H1 (cell line): ENCODE results near the gene KCNH4. TPM values are rescaled to one million over a fixed set of nuclear protein-coding genes. Genes with fewer than 3 reads are reported as not detected.

Source experiments
- POU5F1 ChIP-seq: IDR thresholded peaks from 2 replicates; pipeline ENCODE4 v1.6.1; 2011; ENCODE audit warnings: low read depth, mild to moderate bottlenecking, low read length, moderate library complexity
- SRF ChIP-seq: IDR thresholded peaks from 2 replicates; pipeline ENCODE4 v1.6.1; 2011; ENCODE audit warnings: mild to moderate bottlenecking, low read depth, low read length, moderate library complexity
- polyA plus RNA-seq, 7 experiments: library from polyadenylated mRNA; depleted of rRNA in 3 of 7; stranded (reverse) in 5 of 7; unstranded in 2 of 7; fragments of >200 nt in 5 of 7; fragments of 200-250 nt in 2 of 7; gene quantifications; 1 replicate in 5 of 7; 2 replicates in 1 of 7; 4 replicates in 1 of 7; pipeline versions ENCODE4 v1.2.1 to v1.2.3, GENCODE V29; 2011 to 2013; ENCODE audit warnings: missing spikeins in 2 of 7, mixed read lengths in 2 of 7
- total RNA-seq: library from RNA; stranded (reverse); fragmentation: NEBNext Ultra II Directional; extraction: Animal tissue kit (Norgen Biotek cat#: 25700); gene quantifications from 2 replicates; pipeline ENCODE4 v1.2.1, GENCODE V29; 2021
- TF ChIP-seq, protein P1 (sequence below): fragments of 300-600 bp; sonication (generic); IDR thresholded peaks from 2 replicates; pipeline ENCODE4 v1.7.1; 2012; ENCODE audit warnings: low read length, moderate library complexity, mild to moderate bottlenecking, inconsistent platforms; ENCODE audit not compliant: insufficient replicate concordance

KCNH4 gene
- total and polyA plus RNA-seq, 2 of the 8 experiments (the other 6 are each of a cell fraction or from before 2014, with no cell fraction given) = 0.44 to 0.47 TPM

- no peak for TF ChIP-seq SRF
- TF ChIP-seq, protein P1, sequence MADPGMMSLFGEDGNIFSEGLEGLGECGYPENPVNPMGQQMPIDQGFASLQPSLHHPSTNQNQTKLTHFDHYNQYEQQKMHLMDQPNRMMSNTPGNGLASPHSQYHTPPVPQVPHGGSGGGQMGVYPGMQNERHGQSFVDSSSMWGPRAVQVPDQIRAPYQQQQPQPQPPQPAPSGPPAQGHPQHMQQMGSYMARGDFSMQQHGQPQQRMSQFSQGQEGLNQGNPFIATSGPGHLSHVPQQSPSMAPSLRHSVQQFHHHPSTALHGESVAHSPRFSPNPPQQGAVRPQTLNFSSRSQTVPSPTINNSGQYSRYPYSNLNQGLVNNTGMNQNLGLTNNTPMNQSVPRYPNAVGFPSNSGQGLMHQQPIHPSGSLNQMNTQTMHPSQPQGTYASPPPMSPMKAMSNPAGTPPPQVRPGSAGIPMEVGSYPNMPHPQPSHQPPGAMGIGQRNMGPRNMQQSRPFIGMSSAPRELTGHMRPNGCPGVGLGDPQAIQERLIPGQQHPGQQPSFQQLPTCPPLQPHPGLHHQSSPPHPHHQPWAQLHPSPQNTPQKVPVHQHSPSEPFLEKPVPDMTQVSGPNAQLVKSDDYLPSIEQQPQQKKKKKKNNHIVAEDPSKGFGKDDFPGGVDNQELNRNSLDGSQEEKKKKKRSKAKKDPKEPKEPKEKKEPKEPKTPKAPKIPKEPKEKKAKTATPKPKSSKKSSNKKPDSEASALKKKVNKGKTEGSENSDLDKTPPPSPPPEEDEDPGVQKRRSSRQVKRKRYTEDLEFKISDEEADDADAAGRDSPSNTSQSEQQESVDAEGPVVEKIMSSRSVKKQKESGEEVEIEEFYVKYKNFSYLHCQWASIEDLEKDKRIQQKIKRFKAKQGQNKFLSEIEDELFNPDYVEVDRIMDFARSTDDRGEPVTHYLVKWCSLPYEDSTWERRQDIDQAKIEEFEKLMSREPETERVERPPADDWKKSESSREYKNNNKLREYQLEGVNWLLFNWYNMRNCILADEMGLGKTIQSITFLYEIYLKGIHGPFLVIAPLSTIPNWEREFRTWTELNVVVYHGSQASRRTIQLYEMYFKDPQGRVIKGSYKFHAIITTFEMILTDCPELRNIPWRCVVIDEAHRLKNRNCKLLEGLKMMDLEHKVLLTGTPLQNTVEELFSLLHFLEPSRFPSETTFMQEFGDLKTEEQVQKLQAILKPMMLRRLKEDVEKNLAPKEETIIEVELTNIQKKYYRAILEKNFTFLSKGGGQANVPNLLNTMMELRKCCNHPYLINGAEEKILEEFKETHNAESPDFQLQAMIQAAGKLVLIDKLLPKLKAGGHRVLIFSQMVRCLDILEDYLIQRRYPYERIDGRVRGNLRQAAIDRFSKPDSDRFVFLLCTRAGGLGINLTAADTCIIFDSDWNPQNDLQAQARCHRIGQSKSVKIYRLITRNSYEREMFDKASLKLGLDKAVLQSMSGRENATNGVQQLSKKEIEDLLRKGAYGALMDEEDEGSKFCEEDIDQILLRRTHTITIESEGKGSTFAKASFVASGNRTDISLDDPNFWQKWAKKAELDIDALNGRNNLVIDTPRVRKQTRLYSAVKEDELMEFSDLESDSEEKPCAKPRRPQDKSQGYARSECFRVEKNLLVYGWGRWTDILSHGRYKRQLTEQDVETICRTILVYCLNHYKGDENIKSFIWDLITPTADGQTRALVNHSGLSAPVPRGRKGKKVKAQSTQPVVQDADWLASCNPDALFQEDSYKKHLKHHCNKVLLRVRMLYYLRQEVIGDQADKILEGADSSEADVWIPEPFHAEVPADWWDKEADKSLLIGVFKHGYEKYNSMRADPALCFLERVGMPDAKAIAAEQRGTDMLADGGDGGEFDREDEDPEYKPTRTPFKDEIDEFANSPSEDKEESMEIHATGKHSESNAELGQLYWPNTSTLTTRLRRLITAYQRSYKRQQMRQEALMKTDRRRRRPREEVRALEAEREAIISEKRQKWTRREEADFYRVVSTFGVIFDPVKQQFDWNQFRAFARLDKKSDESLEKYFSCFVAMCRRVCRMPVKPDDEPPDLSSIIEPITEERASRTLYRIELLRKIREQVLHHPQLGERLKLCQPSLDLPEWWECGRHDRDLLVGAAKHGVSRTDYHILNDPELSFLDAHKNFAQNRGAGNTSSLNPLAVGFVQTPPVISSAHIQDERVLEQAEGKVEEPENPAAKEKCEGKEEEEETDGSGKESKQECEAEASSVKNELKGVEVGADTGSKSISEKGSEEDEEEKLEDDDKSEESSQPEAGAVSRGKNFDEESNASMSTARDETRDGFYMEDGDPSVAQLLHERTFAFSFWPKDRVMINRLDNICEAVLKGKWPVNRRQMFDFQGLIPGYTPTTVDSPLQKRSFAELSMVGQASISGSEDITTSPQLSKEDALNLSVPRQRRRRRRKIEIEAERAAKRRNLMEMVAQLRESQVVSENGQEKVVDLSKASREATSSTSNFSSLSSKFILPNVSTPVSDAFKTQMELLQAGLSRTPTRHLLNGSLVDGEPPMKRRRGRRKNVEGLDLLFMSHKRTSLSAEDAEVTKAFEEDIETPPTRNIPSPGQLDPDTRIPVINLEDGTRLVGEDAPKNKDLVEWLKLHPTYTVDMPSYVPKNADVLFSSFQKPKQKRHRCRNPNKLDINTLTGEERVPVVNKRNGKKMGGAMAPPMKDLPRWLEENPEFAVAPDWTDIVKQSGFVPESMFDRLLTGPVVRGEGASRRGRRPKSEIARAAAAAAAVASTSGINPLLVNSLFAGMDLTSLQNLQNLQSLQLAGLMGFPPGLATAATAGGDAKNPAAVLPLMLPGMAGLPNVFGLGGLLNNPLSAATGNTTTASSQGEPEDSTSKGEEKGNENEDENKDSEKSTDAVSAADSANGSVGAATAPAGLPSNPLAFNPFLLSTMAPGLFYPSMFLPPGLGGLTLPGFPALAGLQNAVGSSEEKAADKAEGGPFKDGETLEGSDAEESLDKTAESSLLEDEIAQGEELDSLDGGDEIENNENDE = no peak
- TF ChIP-seq POU5F1 = no peak
Measured at GRCh38 chr17:42225646-42226045, 44.7 kb upstream of the KCNH4 start (continued).
